Caco-2 (cell line): ENCODE results near the gene TBXAS1. TPM values are rescaled to one million over a fixed set of nuclear protein-coding genes. Genes with fewer than 3 reads are reported as not detected.

Experiments used
- BruUV-seq: library from RNA; stranded (reverse); fragments of 400-500 nt; replicated peaks from 2 replicates; lab custom pipeline; 2021; lab: Mats Ljungman, UMichigan
- CTCF ChIA-PET: fragments of 300-600 bp; sonication (Branson Sonifier 250); formaldehyde crosslinking; loops from one replicate; lab custom pipeline; 2022; ENCODE audit warnings: antibody characterized with exemption; lab: Charles Lee
- POLR2A ChIA-PET: fragments of 300-600 bp; sonication (Branson Sonifier 250); formaldehyde crosslinking; loops from one replicate; lab custom pipeline; 2022; ENCODE audit warnings: antibody characterized with exemption; lab: Charles Lee
- DNase-seq, 2 experiments: peaks; one replicate each; pipeline versions ENCODE4 v3.0.0 to v3.0.0-alpha.2; 2020 to 2022
- H3K27me3 ChIP-seq: replicated peaks from 2 replicates; pipeline ENCODE4 v1.6.0; 2011; ENCODE audit warnings: low read length; ENCODE audit not compliant: control insufficient read depth, insufficient read depth
- H3K36me3 ChIP-seq: 2 replicates; pipeline ENCODE4 v1.5.1; 2011; ENCODE audit warnings: low read length; ENCODE audit not compliant: control insufficient read depth, insufficient read depth
- H3K4me1 ChIP-seq: fragments of 250-450 bp; sonication (Bioruptor Pico); 2 replicates; pipeline ENCODE4 v1.5.1; 2020; ENCODE audit warnings: mild to moderate bottlenecking
- H3K4me3 ChIP-seq: 2 replicates; pipeline ENCODE4 v1.5.1; 2011; ENCODE audit warnings: low read depth, mild to moderate bottlenecking, control low read depth, low read length
- H3K9me3 ChIP-seq: fragments of 250-450 bp; sonication (Bioruptor Pico); 2 replicates; pipeline ENCODE4 v1.5.1; 2020; ENCODE audit warnings: mild to moderate bottlenecking, moderate library complexity
- H3K27ac Mint-ChIP-seq: one replicate; pipeline ENCODE4 v1.8.0; 2022; ENCODE audit warnings: mixed read lengths; ENCODE audit not compliant: unreplicated experiment
- H3K27me3 Mint-ChIP-seq: one replicate; pipeline ENCODE4 v1.8.0; 2022; ENCODE audit warnings: mixed read lengths; ENCODE audit not compliant: insufficient read depth, unreplicated experiment
- H3K36me3 Mint-ChIP-seq: one replicate; pipeline ENCODE4 v1.8.0; 2022; ENCODE audit warnings: mild to moderate bottlenecking, mixed read lengths; ENCODE audit not compliant: insufficient read depth, unreplicated experiment
- H3K4me1 Mint-ChIP-seq: one replicate; pipeline ENCODE4 v1.8.0; 2022; ENCODE audit warnings: low read depth, mixed read lengths; ENCODE audit not compliant: unreplicated experiment
- H3K4me3 Mint-ChIP-seq: one replicate; pipeline ENCODE4 v1.8.0; 2022; ENCODE audit warnings: mild to moderate bottlenecking, moderate library complexity, mixed read lengths; ENCODE audit not compliant: unreplicated experiment
- H3K9me3 Mint-ChIP-seq: one replicate; pipeline ENCODE4 v1.8.0; 2022; ENCODE audit warnings: mixed read lengths; ENCODE audit not compliant: unreplicated experiment
- intact Hi-C: fragments of 100-400 bp; cut with micrococcal nuclease; formaldehyde crosslinking; loops from one replicate; pipeline ENCODE4 v1.10.0; 2022; ENCODE audit not compliant: unreplicated experiment
- total RNA-seq: library from RNA; stranded (reverse); gene quantifications from 2 replicates; pipeline ENCODE4 v1.2.3, GENCODE V29; 2022
- TF ChIP-seq, protein P1 (sequence below), 2 experiments: fragments of 200-600 bp in 1 of 2; IDR thresholded peaks; 1 replicate in 1 of 2; 2 replicates in 1 of 2; pipeline versions ENCODE4 v1.5.1 to v1.8.0; 2011 to 2022; ENCODE audit warnings: antibody characterized with exemption in 1 of 2, control low read depth in 1 of 2, inconsistent platforms in 1 of 2, low read depth in 1 of 2, low read length in 1 of 2, mild to moderate bottlenecking in 1 of 2, moderate library complexity in 1 of 2; ENCODE audit not compliant: insufficient read depth in 1 of 2, severe bottlenecking in 1 of 2, unreplicated experiment in 1 of 2

Gene TBXAS1
- total RNA-seq, 1 experiment from 2014 or later: 1.6 TPM

GRCh38 chr7:139955109-139955820 lies 126.2 kb downstream of the TBXAS1 start:
- Mint-ChIP-seq H3K36me3 (no peaks in the 10 kb centered on the region), H3K4me1 (peaks cover 5% of the 10 kb centered on the region), H3K4me3 (no peak overlapping the region), H3K27ac (no peak overlapping the region), H3K9me3 (no peaks in the 10 kb centered on the region), H3K27me3 (no peaks in the 10 kb centered on the region)
- Histone ChIP-seq H3K27me3 (no peaks in the 10 kb centered on the region), H3K9me3 (no peaks in the 10 kb centered on the region), H3K4me3 (no peak overlapping the region), H3K36me3 (no peaks in the 10 kb centered on the region), H3K4me1 (0 out of 2 replicates have a peak, but pooled peaks cover 4% of the 10 kb centered on the region)
- ChIA-PET CTCF (no interaction called here), POLR2A (no interaction called here)
- intact Hi-C loops: no loop called here
- no peak for DNase-seq
- no TSS peak for BruUV-seq
- TF ChIP-seq, protein P1, sequence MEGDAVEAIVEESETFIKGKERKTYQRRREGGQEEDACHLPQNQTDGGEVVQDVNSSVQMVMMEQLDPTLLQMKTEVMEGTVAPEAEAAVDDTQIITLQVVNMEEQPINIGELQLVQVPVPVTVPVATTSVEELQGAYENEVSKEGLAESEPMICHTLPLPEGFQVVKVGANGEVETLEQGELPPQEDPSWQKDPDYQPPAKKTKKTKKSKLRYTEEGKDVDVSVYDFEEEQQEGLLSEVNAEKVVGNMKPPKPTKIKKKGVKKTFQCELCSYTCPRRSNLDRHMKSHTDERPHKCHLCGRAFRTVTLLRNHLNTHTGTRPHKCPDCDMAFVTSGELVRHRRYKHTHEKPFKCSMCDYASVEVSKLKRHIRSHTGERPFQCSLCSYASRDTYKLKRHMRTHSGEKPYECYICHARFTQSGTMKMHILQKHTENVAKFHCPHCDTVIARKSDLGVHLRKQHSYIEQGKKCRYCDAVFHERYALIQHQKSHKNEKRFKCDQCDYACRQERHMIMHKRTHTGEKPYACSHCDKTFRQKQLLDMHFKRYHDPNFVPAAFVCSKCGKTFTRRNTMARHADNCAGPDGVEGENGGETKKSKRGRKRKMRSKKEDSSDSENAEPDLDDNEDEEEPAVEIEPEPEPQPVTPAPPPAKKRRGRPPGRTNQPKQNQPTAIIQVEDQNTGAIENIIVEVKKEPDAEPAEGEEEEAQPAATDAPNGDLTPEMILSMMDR (IDR thresholded peaks at IDR 0.05; ENCODE audit: insufficient read depth in 1 of 2, low read depth in 1 of 2, low read length in 1 of 2, severe bottlenecking in 1 of 2, unreplicated experiment in 1 of 2): no peak

DNA sequence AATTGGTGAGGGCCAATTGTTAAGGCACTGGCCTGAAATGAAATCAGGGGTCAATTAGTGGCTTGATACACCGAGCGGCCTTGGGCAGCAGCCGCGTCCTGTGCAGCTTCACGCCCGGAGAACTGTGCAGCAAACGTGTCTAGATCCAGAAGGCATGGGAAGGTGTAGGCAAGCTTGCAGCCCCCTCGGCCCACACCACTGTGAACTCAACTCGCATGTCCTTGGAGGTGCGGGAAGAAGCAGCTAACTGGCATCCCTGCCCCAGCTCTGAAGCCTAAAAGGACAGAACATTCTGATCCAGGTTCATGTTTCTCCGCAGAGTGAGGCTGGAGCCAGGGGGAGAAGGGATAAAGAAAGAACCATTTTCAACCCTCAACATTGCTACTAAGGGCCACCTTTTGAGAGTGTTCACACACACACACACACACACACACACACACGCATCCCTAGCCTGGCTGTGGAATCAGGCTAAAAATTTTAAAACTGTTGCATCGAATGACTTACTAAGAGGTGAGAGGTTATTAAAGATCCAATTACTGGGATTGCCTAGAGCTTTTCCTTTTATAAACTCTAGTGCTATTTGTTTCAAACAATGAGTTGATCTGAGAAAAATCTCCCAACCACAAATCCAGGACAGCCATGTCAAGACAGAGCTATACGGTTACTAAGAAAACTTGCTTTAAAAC lies 129.7 kb downstream of the TBXAS1 start:
- Histone ChIP-seq H3K36me3 (no peaks in the 10 kb centered on the region), H3K4me1 (no peaks in the 10 kb centered on the region), H3K27me3 (no peaks in the 10 kb centered on the region), H3K9me3 (no peaks in the 10 kb centered on the region), H3K4me3 (no peak overlapping the region)
- TF ChIP-seq, protein P1 (IDR thresholded peaks at IDR 0.05; ENCODE audit: insufficient read depth in 1 of 2, low read depth in 1 of 2, low read length in 1 of 2, severe bottlenecking in 1 of 2, unreplicated experiment in 1 of 2): no peak
- H3K4me1 Mint-ChIP-seq: no peaks in the 10 kb centered on the region
- H3K36me3 Mint-ChIP-seq: no peaks in the 10 kb centered on the region
- H3K27ac Mint-ChIP-seq: no peak overlapping the region
- H3K9me3 Mint-ChIP-seq: no peaks in the 10 kb centered on the region
- DNase-seq: no peak
- CTCF ChIA-PET: no interaction called here
- intact Hi-C loops: no loop called here
- H3K27me3 Mint-ChIP-seq: peaks cover 4% of the 10 kb centered on the region
- BruUV-seq: no TSS peak
- no peak overlapping the region for H3K4me3 Mint-ChIP-seq
- POLR2A ChIA-PET: no interaction called here

DNA sequence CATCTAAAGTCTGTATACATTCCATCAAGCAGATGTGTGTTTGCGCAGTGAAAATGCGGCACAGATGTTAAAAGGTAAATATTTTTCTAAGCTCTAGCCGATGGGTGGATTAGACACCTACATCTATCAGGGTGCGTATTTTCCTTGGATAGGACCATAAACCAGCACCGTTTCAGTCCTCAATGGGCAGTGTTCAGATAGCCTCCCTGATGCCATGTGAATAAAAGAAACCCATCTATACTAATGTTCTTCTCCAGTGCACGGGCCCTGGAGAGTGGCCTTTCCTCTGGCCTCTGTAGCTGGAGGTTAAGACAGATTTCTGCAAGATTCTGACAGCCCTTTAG lies 130.2 kb downstream of the TBXAS1 start:
- H3K9me3 Mint-ChIP-seq: no peaks in the 10 kb centered on the region
- Histone ChIP-seq H3K4me1 (no peaks in the 10 kb centered on the region), H3K27me3 (no peaks in the 10 kb centered on the region), H3K36me3 (no peaks in the 10 kb centered on the region), H3K9me3 (no peaks in the 10 kb centered on the region), H3K4me3 (no peak overlapping the region)
- no peaks in the 10 kb centered on the region for H3K36me3 Mint-ChIP-seq
- POLR2A ChIA-PET: no interaction called here
- peaks cover 4% of the 10 kb centered on the region for H3K27me3 Mint-ChIP-seq
- H3K4me3 Mint-ChIP-seq: no peak overlapping the region
- TF ChIP-seq, protein P1 (IDR thresholded peaks at IDR 0.05; ENCODE audit: insufficient read depth in 1 of 2, low read depth in 1 of 2, low read length in 1 of 2, severe bottlenecking in 1 of 2, unreplicated experiment in 1 of 2): no peak
- CTCF ChIA-PET: no interaction called here
- H3K4me1 Mint-ChIP-seq: no peaks in the 10 kb centered on the region
- DNase-seq: no peak
- intact Hi-C loops: no loop called here
- no TSS peak for BruUV-seq
- H3K27ac Mint-ChIP-seq: no peak overlapping the region
